HepG2 (cell line): ENCODE results near the gene RASSF4. TPM values are rescaled to one million over a fixed set of nuclear protein-coding genes. Genes with fewer than 3 reads are reported as not detected.

Experiments used
- ATF1 ChIP-seq: IDR thresholded peaks from 2 replicates; pipeline ENCODE4 v1.6.1; 2016; ENCODE audit warnings: mild to moderate bottlenecking, control low read depth
- CAMTA2 ChIP-seq: sonication (generic); formaldehyde crosslinking; IDR thresholded peaks from 2 replicates; pipeline ENCODE4 v1.4.0; 2020; ENCODE audit warnings: mild to moderate bottlenecking, missing genetic modification reagents, borderline replicate concordance
- CREB1 ChIP-seq, 2 experiments: fragments of 450-650 bp in 1 of 2; IDR thresholded peaks; 2 replicates each; pipeline ENCODE4 v1.6.1; 2016 to 2017; ENCODE audit warnings: control low read depth in 1 of 2, mild to moderate bottlenecking in 1 of 2, missing compliant biosample characterization in 1 of 2, missing genetic modification characterization in 1 of 2
- FOXA3 ChIP-seq: IDR thresholded peaks from 2 replicates; pipeline ENCODE4 v1.6.1; 2016; ENCODE audit warnings: missing genetic modification reagents, missing compliant biosample characterization
- HMG20B ChIP-seq: conservative IDR thresholded peaks from 2 replicates; pipeline ENCODE4 v1.6.1; 2016; ENCODE audit warnings: missing genetic modification reagents, missing compliant biosample characterization
- HNF1B ChIP-seq: sonication (generic); formaldehyde crosslinking; IDR thresholded peaks from 2 replicates; pipeline ENCODE4 v1.5.1; 2020; ENCODE audit warnings: mild to moderate bottlenecking, moderate library complexity, missing genetic modification reagents
- PHF21A ChIP-seq: sonication (generic); formaldehyde crosslinking; IDR thresholded peaks from 2 replicates; pipeline ENCODE4 v1.5.0; 2020; ENCODE audit warnings: mild to moderate bottlenecking, missing genetic modification reagents
- POGZ ChIP-seq: sonication (generic); formaldehyde crosslinking; IDR thresholded peaks from 2 replicates; pipeline ENCODE4 v1.4.0; 2020; ENCODE audit warnings: mild to moderate bottlenecking, missing genetic modification reagents
- RXRA ChIP-seq: sonication (generic); formaldehyde crosslinking; IDR thresholded peaks from 2 replicates; pipeline ENCODE4 v1.5.1; 2020; ENCODE audit warnings: missing genetic modification reagents
- SCMH1 ChIP-seq: sonication (generic); formaldehyde crosslinking; IDR thresholded peaks from 2 replicates; pipeline ENCODE4 v1.9.0; 2021; ENCODE audit warnings: missing genetic modification reagents, mild to moderate bottlenecking, borderline replicate concordance
- ZBTB44 ChIP-seq: sonication (generic); formaldehyde crosslinking; IDR thresholded peaks from 2 replicates; pipeline ENCODE4 v1.4.0; 2020; ENCODE audit warnings: missing genetic modification reagents
- ZFP91 ChIP-seq: sonication (generic); formaldehyde crosslinking; IDR thresholded peaks from 2 replicates; pipeline ENCODE4 v1.9.0; 2022; ENCODE audit warnings: missing genetic modification reagents, mild to moderate bottlenecking, borderline replicate concordance
- ZKSCAN8 ChIP-seq: IDR thresholded peaks from 2 replicates; pipeline ENCODE4 v1.6.1; 2016; ENCODE audit warnings: borderline replicate concordance, missing genetic modification reagents, missing compliant biosample characterization
- ZMAT5 ChIP-seq: sonication (generic); formaldehyde crosslinking; IDR thresholded peaks from 2 replicates; pipeline ENCODE4 v1.5.0; 2020; ENCODE audit warnings: mild to moderate bottlenecking, low read depth, missing genetic modification reagents, borderline replicate concordance
- ZNF432 ChIP-seq: sonication (generic); formaldehyde crosslinking; IDR thresholded peaks from 2 replicates; pipeline ENCODE4 v1.5.0; 2020; ENCODE audit warnings: missing genetic modification reagents, mild to moderate bottlenecking, borderline replicate concordance
- ZNF546 ChIP-seq: sonication (generic); formaldehyde crosslinking; conservative IDR thresholded peaks from 2 replicates; pipeline ENCODE4 v1.8.1; 2023; ENCODE audit warnings: mild to moderate bottlenecking, missing genetic modification reagents
- ZNF576 ChIP-seq: sonication (generic); formaldehyde crosslinking; IDR thresholded peaks from 2 replicates; pipeline ENCODE4 v1.4.0; 2020; ENCODE audit warnings: mild to moderate bottlenecking, missing genetic modification reagents
- polyA plus RNA-seq, 8 experiments: library from polyadenylated mRNA; depleted of rRNA in 3 of 8; stranded (reverse) in 7 of 8; unstranded in 1 of 8; fragments of >200 nt; fragmentation: Illumina TruSeq in 4 of 8; extraction: Trizol in 4 of 8; gene quantifications; 2 replicates each; pipeline versions ENCODE4 v1.2.1 to v1.2.3, GENCODE V29; 2011 to 2016; ENCODE audit warnings: low read depth in 4 of 8, missing spikeins in 1 of 8, mixed read lengths in 1 of 8; ENCODE audit not compliant: insufficient read depth in 1 of 8
- total RNA-seq, 5 experiments: library from RNA; depleted of rRNA; stranded (reverse); fragments of >200 nt; fragmentation: Illumina TruSeq; extraction: Trizol; gene quantifications; 2 replicates each; pipeline ENCODE4 v1.2.3, GENCODE V29; 2016; ENCODE audit warnings: low read depth in 1 of 5
- TF ChIP-seq, protein P1 (sequence below): IDR thresholded peaks from 2 replicates; pipeline ENCODE4 v1.6.1; 2016; ENCODE audit warnings: missing biosample characterization, missing genetic modification reagents, low read depth
- TF ChIP-seq, protein P2 (sequence below): sonication (generic); formaldehyde crosslinking; IDR thresholded peaks from 2 replicates; pipeline ENCODE4 v1.4.0; 2020; ENCODE audit warnings: missing genetic modification reagents

The RASSF4 gene
- total and polyA plus RNA-seq, 2 of the 13 experiments (the other 11 are each of a cell fraction or from before 2014, with no cell fraction given) = 34.0 to 51.7 TPM

- TF ChIP-seq ZNF576 (CRISPR knock-in tag) = no peak
- TF ChIP-seq, protein P1, sequence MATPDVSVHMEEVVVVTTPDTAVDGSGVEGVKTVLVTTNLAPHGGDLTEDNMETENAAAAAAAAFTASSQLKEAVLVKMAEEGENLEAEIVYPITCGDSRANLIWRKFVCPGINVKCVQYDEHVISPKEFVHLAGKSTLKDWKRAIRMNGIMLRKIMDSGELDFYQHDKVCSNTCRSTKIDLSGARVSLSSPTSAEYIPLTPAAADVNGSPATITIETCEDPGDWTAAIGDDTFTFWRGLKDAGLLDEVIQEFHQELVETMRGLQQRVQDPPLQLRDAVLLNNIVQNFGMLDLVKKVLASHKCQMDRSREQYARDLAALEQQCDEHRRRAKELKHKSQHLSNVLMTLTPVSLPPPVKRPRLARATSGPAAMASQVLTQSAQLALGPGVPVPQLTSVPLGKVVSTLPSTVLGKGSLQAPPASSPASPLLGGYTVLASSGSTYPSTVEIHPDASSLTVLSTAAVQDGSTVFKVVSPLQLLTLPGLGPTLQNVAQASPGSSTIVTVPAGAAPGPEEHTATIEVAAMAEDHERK (CRISPR knock-in tag) = no peak
- TF ChIP-seq SCMH1 (CRISPR knock-in tag) = no peak
- TF ChIP-seq PHF21A (CRISPR knock-in tag) = no peak
- TF ChIP-seq ZBTB44 (CRISPR knock-in tag) = no peak
- 0 out of 2 replicates have a peak, but pooled peaks have one; percentile 54 for TF ChIP-seq CAMTA2 (CRISPR knock-in tag)
- TF ChIP-seq ZKSCAN8 (CRISPR knock-in tag) = no peak
- no peak for TF ChIP-seq ATF1
- 0 out of 2 replicates have a peak, but pooled peaks have one; percentile 13 for TF ChIP-seq POGZ (CRISPR knock-in tag)
- TF ChIP-seq, protein P2, sequence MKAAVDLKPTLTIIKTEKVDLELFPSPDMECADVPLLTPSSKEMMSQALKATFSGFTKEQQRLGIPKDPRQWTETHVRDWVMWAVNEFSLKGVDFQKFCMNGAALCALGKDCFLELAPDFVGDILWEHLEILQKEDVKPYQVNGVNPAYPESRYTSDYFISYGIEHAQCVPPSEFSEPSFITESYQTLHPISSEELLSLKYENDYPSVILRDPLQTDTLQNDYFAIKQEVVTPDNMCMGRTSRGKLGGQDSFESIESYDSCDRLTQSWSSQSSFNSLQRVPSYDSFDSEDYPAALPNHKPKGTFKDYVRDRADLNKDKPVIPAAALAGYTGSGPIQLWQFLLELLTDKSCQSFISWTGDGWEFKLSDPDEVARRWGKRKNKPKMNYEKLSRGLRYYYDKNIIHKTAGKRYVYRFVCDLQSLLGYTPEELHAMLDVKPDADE (CRISPR knock-in tag) = no peak
- no peak for TF ChIP-seq FOXA3 (CRISPR knock-in tag)
- TF ChIP-seq ZNF432 (CRISPR knock-in tag) = no peak
- no peak for TF ChIP-seq HMG20B (CRISPR knock-in tag)
- no peak for TF ChIP-seq ZMAT5 (CRISPR knock-in tag)
- TF ChIP-seq ZFP91 (CRISPR knock-in tag) = peak; percentile 16; the same call in 1 of the 2 replicates
- no peak for TF ChIP-seq HNF1B
- no peak for TF ChIP-seq RXRA (CRISPR knock-in tag)
- no peak for TF ChIP-seq ZNF546
- TF ChIP-seq CREB1 (IDR thresholded peaks at IDR 0.05) = no peak
- no peak for TF ChIP-seq CREB1 (CRISPR knock-in tag; IDR thresholded peaks at IDR 0.05)
Observed at GRCh38 chr10:44982114-44982460, 22.5 kb downstream of the RASSF4 start (continued).
